HFF-Myc (cell line): ENCODE results near the gene STX2.

Experiments used
- DNase-seq: peaks from one replicate; pipeline ENCODE4 v3.0.0-alpha.2; 2011; ENCODE audit warnings: low read depth; ENCODE audit errors: extremely low read depth
- H3K4me3 ChIP-seq: replicated peaks from 2 replicates; pipeline ENCODE4 v1.5.1; 2011; ENCODE audit warnings: low read depth, mild to moderate bottlenecking, control low read depth, low read length
- CTCF ChIP-seq: IDR thresholded peaks from 2 replicates; pipeline ENCODE4 v1.5.1; 2012; ENCODE audit warnings: mild to moderate bottlenecking, low read depth, low read length, control low read depth; ENCODE audit errors: missing control alignments

The STX2 gene

GRCh38 chr12:130815028-130815741 lies 23.9 kb downstream of the STX2 start:
- H3K4me3 ChIP-seq, result no peak overlapping the region
- TF ChIP-seq CTCF, result no peak
- no peak for DNase-seq

GRCh38 chr12:130813949-130814348 lies 25.1 kb downstream of the STX2 start:
- TF ChIP-seq CTCF, result no peak
- no peak for DNase-seq
- no peak overlapping the region for H3K4me3 ChIP-seq

DNA sequence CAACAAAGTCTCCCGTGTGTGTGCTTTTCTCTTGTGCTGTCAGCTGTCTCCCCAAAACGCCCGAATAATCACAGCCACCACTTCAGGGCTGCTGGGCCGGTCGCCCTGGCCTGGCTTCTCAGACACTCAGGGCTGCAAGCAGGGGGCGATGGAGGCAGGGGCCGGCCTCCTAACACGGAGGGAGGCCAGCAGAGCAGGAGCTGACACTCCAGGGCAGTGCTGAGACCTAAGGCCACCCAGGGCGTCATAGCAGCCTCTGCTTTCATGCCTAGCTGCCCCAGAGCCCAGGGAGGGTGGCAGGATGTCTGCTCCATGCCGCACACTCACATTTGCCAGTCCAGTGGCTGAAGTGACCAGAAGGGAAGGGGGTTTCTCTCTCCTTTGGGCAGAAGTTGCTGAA lies 25.6 kb downstream of the STX2 start:
- DNase-seq, result no peak
- TF ChIP-seq CTCF, result no peak
- no peak overlapping the region for H3K4me3 ChIP-seq

GRCh38 chr12:130809791-130810190 lies 29.3 kb downstream of the STX2 start:
- no peak for TF ChIP-seq CTCF
- no peak overlapping the region for H3K4me3 ChIP-seq
- DNase-seq, result no peak

DNA sequence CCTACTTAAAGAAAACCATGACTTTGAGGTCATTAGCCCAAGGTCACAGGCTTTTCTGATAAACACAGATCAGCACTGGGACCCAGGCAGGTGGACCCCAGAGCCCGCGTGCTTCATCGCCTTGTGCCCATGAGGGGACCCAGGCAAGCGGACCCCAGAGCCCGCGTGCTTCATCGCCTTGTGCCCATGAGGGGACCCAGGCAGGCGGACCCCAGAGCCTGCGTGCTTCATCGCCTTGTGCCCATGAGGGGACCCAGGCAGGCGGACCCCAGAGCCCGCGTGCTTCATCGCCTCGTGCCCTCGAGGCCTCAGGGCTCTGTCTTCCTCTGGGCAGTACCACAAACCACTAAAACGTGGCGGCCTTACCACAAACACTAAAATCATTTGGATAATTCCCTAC lies 31.7 kb downstream of the STX2 start:
- H3K4me3 ChIP-seq, result no peak overlapping the region
- no peak for TF ChIP-seq CTCF
- DNase-seq, result no peak

DNA sequence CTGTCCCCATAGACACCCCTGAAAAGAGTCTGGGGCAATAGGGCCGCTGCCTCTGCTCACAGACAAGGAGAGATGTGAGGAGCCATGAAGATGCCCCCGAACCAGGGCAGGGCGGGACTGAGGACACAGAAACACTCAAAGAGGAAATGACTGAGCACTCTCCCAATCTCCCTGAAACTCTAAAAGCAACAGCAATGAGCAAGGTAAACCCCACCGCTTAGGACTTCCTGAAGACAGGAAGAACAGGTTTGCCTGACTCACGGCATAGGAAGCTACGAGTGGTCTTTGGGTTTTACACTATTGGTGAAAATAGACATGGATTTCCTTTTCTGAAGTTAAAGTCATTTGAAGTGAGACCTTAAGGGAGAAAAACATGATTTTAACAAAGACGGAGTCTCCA lies 32.5 kb downstream of the STX2 start:
- no peak for DNase-seq
- H3K4me3 ChIP-seq, result no peak overlapping the region

More for the DNA sequence above, 32.5 kb downstream of the STX2 start:
- no peak for TF ChIP-seq CTCF
